Metanephros (tissue), 1 donor: ENCODE results near the gene GBA3. TPM values are rescaled to one million over a fixed set of nuclear protein-coding genes. Genes with fewer than 3 reads are reported as not detected.

Source experiments
- total RNA-seq: library from RNA; depleted of rRNA; stranded (reverse); fragments of >200 nt; gene quantifications from one replicate; pipeline ENCODE4 v1.2.3, GENCODE V29; 2014

The GBA3 gene
- total RNA-seq = 13.3 TPM

GRCh38 chr4:22692736-22693135 is at the start of gene GBA3:
GBA3 (plus strand) TSS chr4:22692937.

Other genes starting within 250 kb of the GBA3 start
- gene ADGRA3, start 176.9 kb upstream of the GBA3 start, total RNA-seq = 62.5 TPM